Activated T-cell treated with anti-CD3 and anti-CD28 coated beads for 24 hours (primary cell): ENCODE results near the gene HK2.
A peak's percentile ranks its signal among the peaks of the same experiment; 100 is the strongest.
"Not testable (repeated sequence)": the region's sequence is repeated elsewhere in the genome, so short reads cannot be mapped to it uniquely, and the experiment has no call there.

Experiments
- DNase-seq: peaks from one replicate; pipeline ENCODE4 v3.0.0-alpha.2; 2020; ENCODE audit warnings: low read depth

The HK2 gene

DNA sequence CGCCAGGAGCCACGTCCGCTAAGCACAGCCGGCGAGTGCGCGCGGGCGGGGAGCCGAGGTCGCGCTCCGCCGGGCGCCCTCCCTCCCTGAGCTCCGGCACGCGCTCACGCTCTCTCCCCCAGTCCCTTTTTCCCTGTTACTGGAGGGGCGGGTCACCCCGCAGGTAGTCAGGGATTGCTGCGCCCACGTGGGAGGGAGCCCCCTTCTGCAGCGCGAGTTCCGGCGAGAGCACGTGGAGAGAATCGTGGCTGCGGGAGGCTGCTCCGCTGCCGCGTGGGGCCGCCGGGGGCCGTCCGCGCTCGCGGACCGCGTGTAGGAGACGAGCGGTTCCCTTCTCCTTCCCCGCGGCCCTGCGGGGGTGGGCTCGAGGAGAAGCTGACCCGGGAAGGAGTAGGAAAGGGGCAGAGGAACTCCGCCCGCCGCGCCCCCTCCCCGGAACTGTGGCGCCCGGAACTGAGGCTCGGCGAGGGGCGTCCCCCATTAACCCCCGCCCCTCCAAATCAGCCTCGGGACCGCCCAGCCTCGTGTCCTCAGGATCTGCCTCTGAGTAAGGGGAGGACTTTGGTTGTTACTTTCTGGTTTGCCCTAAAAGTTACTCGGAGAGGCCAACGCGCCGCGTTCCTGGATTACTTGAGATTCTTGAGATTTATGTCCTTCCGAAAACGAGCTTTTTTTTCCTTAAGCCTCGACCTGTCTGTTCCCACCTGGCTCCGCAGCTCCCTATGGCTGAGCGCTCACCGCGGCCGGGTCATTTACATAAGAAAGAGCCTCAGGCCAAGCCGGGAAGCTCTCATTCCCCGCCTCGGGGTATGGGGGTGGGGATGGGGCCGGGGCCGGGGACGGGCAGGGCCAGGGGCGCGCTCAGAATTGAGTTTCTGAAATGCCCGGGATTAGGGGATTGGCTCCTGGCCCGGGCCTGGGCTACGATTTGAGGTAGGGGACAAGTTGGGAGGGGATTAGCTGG lies 1.1 kb downstream of the HK2 start:
- DNase-seq, result peak; percentile 75

GRCh38 chr2:74835831-74836674 lies 2.1 kb downstream of the HK2 start:
- no peak for DNase-seq

DNA sequence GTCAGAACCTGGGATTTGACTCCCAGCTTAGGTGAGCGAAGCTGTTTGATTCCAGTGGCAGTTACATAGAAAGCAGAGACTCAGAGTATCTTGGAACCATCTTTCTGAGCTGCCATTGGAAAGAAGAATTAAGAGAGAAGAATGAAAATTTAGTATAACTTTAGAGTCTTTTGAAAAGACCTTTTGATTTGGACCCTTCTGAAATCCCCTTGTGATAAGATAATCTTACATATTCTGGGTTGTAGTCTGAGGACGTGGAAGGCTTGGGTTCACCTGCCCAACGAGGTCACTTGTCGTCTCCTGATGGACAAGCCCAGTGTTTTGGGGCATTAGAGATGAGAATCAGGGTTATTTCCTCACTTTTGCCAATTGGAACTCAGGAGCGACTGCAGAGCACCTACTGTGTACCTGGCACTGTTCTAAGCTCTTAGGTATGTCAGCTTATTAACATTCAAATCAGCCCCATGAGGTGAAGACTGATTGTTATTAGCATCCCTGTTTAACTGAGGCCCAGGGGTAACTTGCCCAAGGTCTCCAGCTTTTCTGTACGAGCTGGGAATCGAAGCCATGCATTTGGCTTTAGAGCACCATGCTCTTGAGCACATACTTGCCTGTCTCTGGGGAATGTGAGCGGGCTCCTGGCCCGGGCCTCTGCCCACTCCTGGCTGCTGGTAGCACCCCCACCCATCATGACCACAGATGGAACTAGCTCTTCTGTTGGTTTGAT lies 2.9 kb downstream of the HK2 start:
- DNase-seq, result no peak

DNA sequence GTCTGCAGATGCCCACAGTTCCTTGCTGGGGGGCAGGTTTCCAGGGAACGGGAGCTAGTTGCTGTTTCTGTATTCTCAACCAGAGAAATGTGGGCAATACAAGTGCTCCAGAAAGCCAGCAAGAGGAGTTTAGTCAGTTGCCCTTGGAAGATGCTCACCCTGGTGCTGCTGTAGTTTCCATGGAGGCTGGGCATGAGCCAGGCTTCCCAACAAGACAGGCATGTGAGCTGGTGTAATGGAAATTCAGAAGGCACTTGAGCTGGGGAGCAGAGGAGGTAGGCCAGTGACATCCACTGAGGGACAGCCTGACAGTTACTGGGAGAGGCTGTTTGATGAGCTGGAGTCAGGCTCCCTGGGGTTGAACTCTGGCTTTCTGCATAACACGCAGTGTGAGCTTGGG lies 7.7 kb downstream of the HK2 start:
- DNase-seq, result no peak

DNA sequence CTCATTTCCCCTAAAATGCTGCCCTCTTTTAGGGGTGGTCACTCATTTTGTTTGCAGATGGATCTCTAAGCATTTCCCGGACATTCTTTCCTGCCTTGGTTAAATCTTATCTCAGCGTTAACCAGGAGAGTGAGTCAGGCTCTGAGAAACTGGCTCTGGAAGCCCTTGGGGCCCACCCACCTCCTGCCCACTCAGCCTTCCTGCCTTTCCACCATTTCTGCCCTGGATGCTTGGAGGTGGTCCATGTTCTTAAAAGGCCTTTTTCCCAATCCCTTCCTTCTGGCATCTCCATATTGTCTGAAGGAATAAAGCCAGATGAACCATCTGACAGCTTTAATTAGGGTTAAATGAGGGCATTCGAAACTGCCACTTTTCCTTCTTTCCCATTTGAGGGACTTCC lies 9.5 kb downstream of the HK2 start:
- no peak for DNase-seq

- DNase-seq, result no peak
Observed at GRCh38 chr2:74843899-74844298, 10.0 kb downstream of the HK2 start.

DNA sequence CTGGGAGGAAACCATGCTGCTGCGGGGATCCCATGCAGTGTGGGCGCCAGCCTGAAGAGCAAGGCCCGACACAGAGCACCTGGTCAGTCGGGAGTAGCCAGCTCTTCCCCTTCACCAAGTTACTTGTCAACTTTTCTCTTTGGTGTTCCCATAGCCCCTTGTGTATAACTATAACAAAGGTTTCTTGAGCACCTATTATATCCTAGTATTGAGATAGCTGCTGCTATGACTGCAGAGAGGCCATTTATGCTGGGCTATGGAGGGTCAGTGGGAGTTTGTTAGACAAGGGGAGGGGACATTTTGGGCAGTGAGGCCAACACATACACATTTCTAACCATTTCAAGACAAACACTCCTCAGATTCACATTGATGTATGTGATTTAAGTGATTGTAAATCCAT lies 10.8 kb downstream of the HK2 start:
- no peak for DNase-seq

GRCh38 chr2:74845217-74845751 lies 11.4 kb downstream of the HK2 start:
- DNase-seq, result no peak

DNA sequence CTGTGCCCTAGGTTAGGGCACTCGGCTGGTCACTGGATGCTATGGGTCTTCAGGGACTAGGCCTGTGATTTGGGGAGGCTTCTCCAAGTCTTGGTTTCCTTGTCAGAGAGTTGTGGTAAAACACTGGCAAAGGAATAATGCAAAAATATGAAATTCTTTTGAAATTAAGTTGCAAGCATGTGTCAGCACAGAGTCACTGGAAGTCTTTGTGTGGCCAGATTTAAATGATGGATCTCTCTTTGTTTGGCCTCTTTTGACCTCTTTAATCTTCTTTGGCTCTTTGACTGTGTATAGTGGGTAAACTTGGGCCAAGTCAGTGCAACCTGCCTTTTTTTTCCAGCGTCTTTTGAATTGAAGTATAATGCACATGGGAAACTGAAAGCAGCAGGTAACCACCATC lies 12.1 kb downstream of the HK2 start:
- DNase-seq, result no peak

DNA sequence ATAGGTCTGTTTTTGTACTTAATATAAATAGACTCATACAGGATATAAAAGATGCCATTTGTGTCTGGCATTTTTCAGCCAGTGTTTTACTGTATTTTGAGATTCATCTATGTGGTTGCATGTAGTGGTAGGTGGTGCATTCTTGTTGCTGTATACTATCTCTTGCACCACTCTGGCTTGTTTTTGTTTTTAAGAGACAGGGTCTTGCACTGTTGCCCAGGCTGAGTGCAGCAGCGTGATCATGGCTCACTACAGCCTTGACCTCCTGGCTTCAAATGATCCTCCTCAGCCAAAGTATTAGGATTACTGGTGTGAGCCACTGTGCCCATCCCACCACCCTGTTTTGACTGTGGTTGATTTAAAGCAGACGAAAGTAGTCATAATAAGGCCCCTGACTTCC lies 12.6 kb downstream of the HK2 start:
- no peak for DNase-seq

DNA sequence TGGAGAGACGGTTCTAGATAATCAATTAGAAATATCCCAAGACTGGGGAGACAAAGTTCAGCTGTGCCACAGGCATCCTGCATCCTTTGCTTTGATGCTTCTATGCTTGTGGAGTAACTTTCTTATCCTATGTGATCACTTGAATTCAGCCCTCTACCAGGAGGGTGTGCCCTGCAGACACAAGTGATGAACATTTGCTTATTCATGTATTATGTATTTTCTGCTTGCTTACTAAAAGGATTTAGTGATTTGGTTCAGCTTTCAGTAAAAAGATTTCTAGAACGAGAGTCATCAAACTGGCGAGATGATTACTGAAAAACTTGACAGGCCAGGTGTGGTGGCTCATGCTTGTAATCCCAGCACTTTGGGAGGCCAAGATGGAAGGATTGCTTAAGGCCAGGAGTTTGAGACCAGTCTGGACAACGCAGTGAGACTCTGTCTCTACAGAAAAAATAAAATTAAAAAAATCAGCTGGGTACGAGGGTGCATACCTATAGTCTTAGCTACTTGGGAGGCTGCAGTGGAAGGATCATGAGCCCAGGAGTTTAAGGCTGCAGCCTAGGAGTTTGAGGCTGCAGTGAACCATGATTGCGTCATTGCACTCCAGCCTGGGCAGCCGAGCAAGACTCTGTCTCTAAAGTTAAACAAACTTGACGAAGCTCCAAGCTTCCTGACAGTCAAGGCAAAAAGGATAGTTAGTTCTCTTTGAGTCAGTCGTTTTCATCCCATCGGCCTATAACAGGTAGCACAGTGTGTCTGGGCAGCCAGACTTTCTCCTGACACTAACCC lies 13.3 kb downstream of the HK2 start:
- no peak for DNase-seq

DNA sequence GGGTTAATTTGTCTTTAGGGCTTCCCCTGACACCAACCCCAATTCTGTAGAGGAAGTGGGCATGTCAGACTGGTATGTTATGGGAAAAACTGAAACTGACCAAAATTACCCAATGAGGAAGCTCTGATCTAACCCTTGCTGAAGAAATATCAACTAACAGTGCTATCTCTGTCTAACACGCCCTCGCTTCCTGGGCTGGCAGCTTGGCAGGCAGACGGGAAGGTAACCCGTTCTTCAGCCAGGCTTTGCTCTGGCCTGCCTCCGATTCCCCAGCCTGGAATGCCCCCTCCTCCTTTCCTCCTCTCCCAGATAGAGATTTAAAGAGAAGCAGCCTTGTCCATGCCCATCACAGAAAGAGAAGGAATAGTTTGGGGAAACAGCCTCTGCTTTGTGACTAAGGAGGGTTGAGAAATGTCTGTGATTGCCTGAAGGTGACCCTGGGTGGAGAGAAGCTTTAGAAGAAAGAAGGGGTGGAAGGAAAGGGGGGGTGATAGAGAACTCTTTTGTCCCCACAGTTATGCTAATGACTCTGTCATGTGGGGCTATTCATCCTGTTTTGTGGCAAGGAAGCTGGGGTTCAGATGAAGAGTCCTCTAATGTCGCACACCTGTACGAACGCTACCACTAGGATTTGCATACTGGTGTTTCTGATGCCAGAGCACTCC lies 15.4 kb downstream of the HK2 start:
- DNase-seq, result peak; percentile 15

- no peak for DNase-seq
Observed at GRCh38 chr2:74850496-74851190, 16.7 kb downstream of the HK2 start.

- no peak for DNase-seq
Observed at GRCh38 chr2:74851191-74851566, 17.3 kb downstream of the HK2 start.

DNA sequence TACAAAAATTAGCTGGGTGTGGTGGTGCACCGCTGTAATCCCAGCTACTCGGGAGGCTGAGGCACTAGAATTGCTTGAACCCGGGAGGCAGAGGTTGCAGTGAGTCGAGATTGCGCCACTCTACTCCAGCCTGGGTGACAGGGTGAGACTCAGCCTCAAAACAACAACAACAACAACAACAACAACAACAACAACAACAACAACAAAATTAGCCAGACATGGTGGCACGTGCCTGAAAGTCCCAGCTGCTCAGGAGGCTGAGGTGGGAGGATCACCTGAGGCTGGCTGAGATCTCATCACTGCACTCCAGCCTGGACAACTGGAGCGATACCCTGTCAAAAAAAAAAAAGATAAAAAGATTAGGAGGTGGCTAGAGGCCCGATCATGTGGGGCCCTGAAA lies 19.4 kb downstream of the HK2 start:
- DNase-seq, result not testable (repeated sequence)

GRCh38 chr2:74854401-74854800 lies 20.5 kb downstream of the HK2 start:
- no peak for DNase-seq

DNA sequence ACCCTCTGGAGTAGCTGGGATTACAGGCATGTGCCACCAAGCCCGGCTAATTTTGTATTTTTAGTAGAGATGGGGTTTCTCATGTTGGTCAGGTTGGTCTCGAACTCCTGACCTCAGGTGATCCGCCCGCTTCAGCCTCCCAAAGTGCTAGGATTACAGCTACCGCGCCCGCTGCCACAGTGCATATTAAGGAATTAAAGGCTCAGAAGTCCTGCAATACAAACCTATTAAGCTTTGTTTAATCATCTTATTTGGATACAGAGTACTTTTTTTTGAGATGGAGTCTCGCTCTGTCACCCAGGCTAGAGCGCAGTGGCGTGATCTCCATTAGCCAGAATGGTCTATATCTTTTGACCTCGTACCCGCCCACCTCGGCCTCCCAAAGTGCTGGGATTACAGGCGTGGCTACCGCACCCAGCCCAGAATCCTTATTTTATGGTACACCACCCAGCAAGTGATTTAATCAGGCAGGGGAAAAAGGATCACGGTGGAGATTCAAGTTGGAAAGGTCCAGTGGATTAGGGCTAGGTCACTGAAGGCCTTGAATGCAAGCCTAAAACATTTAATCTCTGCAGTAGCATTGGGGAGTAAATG lies 21.3 kb downstream of the HK2 start:
- not testable (repeated sequence) for DNase-seq

DNA sequence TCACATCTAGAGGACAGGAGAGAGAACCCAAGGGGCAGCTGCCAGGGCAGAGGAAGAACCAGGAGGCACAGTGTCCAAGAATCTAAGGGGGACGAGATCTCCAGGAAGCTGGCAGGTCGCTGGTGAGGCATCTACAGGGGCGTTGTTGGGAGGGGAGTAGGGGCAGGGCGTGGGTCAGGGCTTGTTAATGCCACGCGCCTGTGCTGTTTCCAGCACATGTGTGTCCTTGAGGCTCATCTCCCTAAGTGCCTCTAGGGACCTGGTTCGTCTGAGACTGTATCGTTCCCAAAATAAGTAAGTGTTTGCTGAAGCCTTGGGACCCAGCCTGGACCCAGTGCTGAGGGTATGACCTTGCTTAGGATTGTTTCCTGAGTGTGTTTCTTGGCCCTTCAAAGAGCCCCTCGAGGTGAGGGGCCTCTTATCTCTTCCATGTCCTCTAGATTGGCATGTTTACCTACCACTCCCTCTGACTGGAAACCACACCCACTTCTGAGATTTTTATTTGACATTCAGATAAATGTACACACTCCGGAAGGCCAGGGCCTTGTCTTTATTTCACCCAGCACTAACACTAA lies 22.2 kb downstream of the HK2 start:
- DNase-seq, result no peak

GRCh38 chr2:74856599-74856998 lies 22.7 kb downstream of the HK2 start:
- DNase-seq, result no peak
